NCI-H128 (cell line): ENCODE measurements around the gene TMED3.
"Not testable (repeated sequence)": the region's sequence is repeated elsewhere in the genome, so short reads cannot be mapped to it uniquely, and the experiment has no call there.

ENCODE experiments used
- DNase-seq: peaks from one replicate; lab custom pipeline; 2025; ENCODE audit not compliant: unreplicated experiment; lab: John Stamatoyannopoulos, UW

TMED3 gene

GRCh38 chr15:79315623-79316328, 4.9 kb downstream of the TMED3 start:
- DNase-seq, result no peak

- no peak for DNase-seq
Measured at GRCh38 chr15:79316864-79317263, 6.0 kb downstream of the TMED3 start.

GRCh38 chr15:79319973-79320372, 9.1 kb downstream of the TMED3 start:
- not testable (repeated sequence) for DNase-seq

GRCh38 chr15:79321876-79322275, 11.0 kb downstream of the TMED3 start:
- DNase-seq, result no peak

GRCh38 chr15:79322306-79322705, 11.4 kb downstream of the TMED3 start:
- no peak for DNase-seq

- DNase-seq, result no peak
Measured at GRCh38 chr15:79322945-79323344, 12.0 kb downstream of the TMED3 start.

GRCh38 chr15:79329171-79329611, 18.3 kb downstream of the TMED3 start:
- no peak for DNase-seq

- DNase-seq, result no peak
Measured at GRCh38 chr15:79332824-79333510, 22.1 kb downstream of the TMED3 start.

- DNase-seq, result no peak
Measured at GRCh38 chr15:79337591-79337990, 26.7 kb downstream of the TMED3 start.

- peak; percentile 3 for DNase-seq
Measured at GRCh38 chr15:79339588-79340314, 28.8 kb downstream of the TMED3 start.

- DNase-seq, result no peak
Measured at GRCh38 chr15:79340315-79340602, 29.3 kb downstream of the TMED3 start.

GRCh38 chr15:79341396-79341795, 30.5 kb downstream of the TMED3 start:
- DNase-seq, result no peak

GRCh38 chr15:79349525-79349924, 38.6 kb downstream of the TMED3 start:
- DNase-seq, result peak; percentile 0

GRCh38 chr15:79352206-79352605, 41.3 kb downstream of the TMED3 start:
- no peak for DNase-seq

GRCh38 chr15:79357566-79357965, 46.7 kb downstream of the TMED3 start:
- DNase-seq, result no peak

GRCh38 chr15:79358069-79358468, 47.2 kb downstream of the TMED3 start:
- DNase-seq, result no peak

GRCh38 chr15:79364571-79365240, 53.8 kb downstream of the TMED3 start:
- no peak for DNase-seq

- DNase-seq, result no peak
Measured at GRCh38 chr15:79365765-79366164, 54.9 kb downstream of the TMED3 start.

GRCh38 chr15:79366691-79367090, 55.8 kb downstream of the TMED3 start:
- no peak for DNase-seq

GRCh38 chr15:79370716-79371115, 59.8 kb downstream of the TMED3 start:
- DNase-seq, result no peak

- DNase-seq, result no peak
Measured at GRCh38 chr15:79371591-79371990, 60.7 kb downstream of the TMED3 start.

GRCh38 chr15:79372428-79372827, 61.5 kb downstream of the TMED3 start:
- DNase-seq, result no peak
